ENCODE data around the gene USH1C. TPM values are rescaled to one million over a fixed set of nuclear protein-coding genes. Genes with fewer than 3 reads are reported as not detected.

The USH1C gene
- total RNA-seq, 2 experiments from 2014 or later, result not detected

- POLR2A ChIA-PET, result no interaction called here
- no peaks in the 10 kb centered on the region for H3K9me3 Mint-ChIP-seq
- intact Hi-C loops (cut with micrococcal nuclease), result no loop called here
- peaks cover 6% of the 10 kb centered on the region for H3K27me3 Mint-ChIP-seq
- no peaks in the 10 kb centered on the region for H3K36me3 Mint-ChIP-seq
- H3K27ac Mint-ChIP-seq, result no peak overlapping the region
- CTCF ChIA-PET, result interaction anchor here (0.8 kb wide), 1 partner anchor 29 kb away, joined by 3 read pairs; no protein-coding TSS in a partner anchor
- DNase-seq, result no peak
- H3K4me3 Mint-ChIP-seq, result no peak overlapping the region
- H3K4me1 Mint-ChIP-seq (ENCODE audit: low read depth), result no peaks in the 10 kb centered on the region
These were observed 76.1 kb downstream of the USH1C start for GRCh38 chr11:17468122-17468521.

- ChIA-PET CTCF (no interaction called here), POLR2A (no interaction called here)
- H3K27ac Mint-ChIP-seq, result no peak overlapping the region
- DNase-seq, result no peak
- no peaks in the 10 kb centered on the region for H3K9me3 Mint-ChIP-seq
- H3K4me3 Mint-ChIP-seq, result no peak overlapping the region
- no peaks in the 10 kb centered on the region for H3K4me1 Mint-ChIP-seq (ENCODE audit: low read depth)
- H3K27me3 Mint-ChIP-seq, result no peaks in the 10 kb centered on the region
- intact Hi-C loops (cut with micrococcal nuclease), result no loop called here
- no peaks in the 10 kb centered on the region for H3K36me3 Mint-ChIP-seq
These were observed 80.6 kb downstream of the USH1C start for GRCh38 chr11:17463546-17464174.

GRCh38 chr11:17462940-17463339, 81.3 kb downstream of the USH1C start:
- CTCF ChIA-PET, result no interaction called here
- H3K27me3 Mint-ChIP-seq, result no peaks in the 10 kb centered on the region
- POLR2A ChIA-PET, result no interaction called here

GRCh38 chr11:17460406-17460805, 83.8 kb downstream of the USH1C start:
- Mint-ChIP-seq H3K4me1 (ENCODE audit: low read depth) (no peaks in the 10 kb centered on the region), H3K36me3 (no peaks in the 10 kb centered on the region), H3K4me3 (no peak overlapping the region), H3K27me3 (no peaks in the 10 kb centered on the region), H3K27ac (no peak overlapping the region), H3K9me3 (no peaks in the 10 kb centered on the region)
- no peak for DNase-seq
- intact Hi-C loops (cut with micrococcal nuclease), result no loop called here
- CTCF ChIA-PET, result no interaction called here
- POLR2A ChIA-PET, result no interaction called here

More at GRCh38 chr11:17462940-17463339, 81.3 kb downstream of the USH1C start:
- Mint-ChIP-seq H3K36me3 (no peaks in the 10 kb centered on the region), H3K4me1 (ENCODE audit: low read depth) (no peaks in the 10 kb centered on the region), H3K4me3 (no peak overlapping the region), H3K27ac (no peak overlapping the region), H3K9me3 (no peaks in the 10 kb centered on the region)
- intact Hi-C loops (cut with micrococcal nuclease), result no loop called here
- DNase-seq, result no peak

GRCh38 chr11:17459236-17459896, 84.8 kb downstream of the USH1C start:
- intact Hi-C loops (cut with micrococcal nuclease), result no loop called here
- H3K9me3 Mint-ChIP-seq, result no peaks in the 10 kb centered on the region
- no peak for DNase-seq
- H3K27ac Mint-ChIP-seq, result no peak overlapping the region
- H3K4me3 Mint-ChIP-seq, result no peak overlapping the region
- ChIA-PET CTCF (no interaction called here), POLR2A (no interaction called here)
- H3K27me3 Mint-ChIP-seq, result no peaks in the 10 kb centered on the region
- H3K4me1 Mint-ChIP-seq (ENCODE audit: low read depth), result no peaks in the 10 kb centered on the region
- H3K36me3 Mint-ChIP-seq, result no peaks in the 10 kb centered on the region

GRCh38 chr11:17458268-17458667, 85.9 kb downstream of the USH1C start:
- CTCF ChIA-PET, result no interaction called here
- intact Hi-C loops (cut with micrococcal nuclease), result no loop called here
- Mint-ChIP-seq H3K9me3 (no peaks in the 10 kb centered on the region), H3K4me3 (no peak overlapping the region), H3K4me1 (ENCODE audit: low read depth) (no peaks in the 10 kb centered on the region), H3K36me3 (no peaks in the 10 kb centered on the region), H3K27me3 (no peaks in the 10 kb centered on the region), H3K27ac (no peak overlapping the region)
- DNase-seq, result no peak
- POLR2A ChIA-PET, result no interaction called here

GRCh38 chr11:17457396-17458173, 86.6 kb downstream of the USH1C start:
- no peaks in the 10 kb centered on the region for H3K36me3 Mint-ChIP-seq
- H3K27ac Mint-ChIP-seq, result no peak overlapping the region
- no peak overlapping the region for H3K4me3 Mint-ChIP-seq
- peaks cover 1% of the 10 kb centered on the region for H3K27me3 Mint-ChIP-seq
- intact Hi-C loops (cut with micrococcal nuclease), result no loop called here
- DNase-seq, result no peak
- no peaks in the 10 kb centered on the region for H3K9me3 Mint-ChIP-seq
- ChIA-PET POLR2A (no interaction called here), CTCF (interaction anchor here (0.9 kb wide), 1 partner anchor 74 kb away, joined by 4 read pairs; no protein-coding TSS in a partner anchor)
- H3K4me1 Mint-ChIP-seq (ENCODE audit: low read depth), result no peaks in the 10 kb centered on the region

GRCh38 chr11:17452668-17453067, 91.5 kb downstream of the USH1C start:
- Mint-ChIP-seq H3K36me3 (no peaks in the 10 kb centered on the region), H3K27ac (no peak overlapping the region), H3K4me3 (no peak overlapping the region), H3K9me3 (no peaks in the 10 kb centered on the region), H3K27me3 (peaks cover 9% of the 10 kb centered on the region), H3K4me1 (ENCODE audit: low read depth) (no peaks in the 10 kb centered on the region)
- ChIA-PET CTCF (no interaction called here), POLR2A (no interaction called here)
- DNase-seq, result no peak
- intact Hi-C loops (cut with micrococcal nuclease), result no loop called here

GRCh38 chr11:17449158-17449557, 95.1 kb downstream of the USH1C start:
- ChIA-PET POLR2A (no interaction called here), CTCF (no interaction called here)
- Mint-ChIP-seq H3K9me3 (no peaks in the 10 kb centered on the region), H3K36me3 (no peaks in the 10 kb centered on the region), H3K27ac (no peak overlapping the region), H3K27me3 (peaks cover 9% of the 10 kb centered on the region), H3K4me1 (ENCODE audit: low read depth) (no peaks in the 10 kb centered on the region), H3K4me3 (no peak overlapping the region)
- DNase-seq, result no peak
- intact Hi-C loops (cut with micrococcal nuclease), result no loop called here

GRCh38 chr11:17446482-17446881, 97.7 kb downstream of the USH1C start:
- Mint-ChIP-seq H3K27ac (no peak overlapping the region), H3K36me3 (no peaks in the 10 kb centered on the region), H3K4me1 (ENCODE audit: low read depth) (no peaks in the 10 kb centered on the region), H3K4me3 (no peak overlapping the region), H3K27me3 (peaks cover 5% of the 10 kb centered on the region), H3K9me3 (no peaks in the 10 kb centered on the region)
- CTCF ChIA-PET, result no interaction called here
- POLR2A ChIA-PET, result no interaction called here
- DNase-seq, result no peak
- intact Hi-C loops (cut with micrococcal nuclease), result no loop called here

GRCh38 chr11:17445240-17445795, 98.9 kb downstream of the USH1C start:
- H3K9me3 Mint-ChIP-seq, result peaks cover 3% of the 10 kb centered on the region
- POLR2A ChIA-PET, result no interaction called here
- CTCF ChIA-PET, result no interaction called here
- H3K27ac Mint-ChIP-seq, result no peak overlapping the region
- intact Hi-C loops (cut with micrococcal nuclease), result no loop called here
- H3K27me3 Mint-ChIP-seq, result peaks cover 3% of the 10 kb centered on the region
- no peaks in the 10 kb centered on the region for H3K36me3 Mint-ChIP-seq
- DNase-seq, result no peak
- H3K4me1 Mint-ChIP-seq (ENCODE audit: low read depth), result no peaks in the 10 kb centered on the region
- no peak overlapping the region for H3K4me3 Mint-ChIP-seq

- Mint-ChIP-seq H3K27me3 (peaks cover 3% of the 10 kb centered on the region), H3K4me3 (no peak overlapping the region), H3K9me3 (peaks cover 3% of the 10 kb centered on the region), H3K27ac (no peak overlapping the region), H3K4me1 (ENCODE audit: low read depth) (peaks cover 6% of the 10 kb centered on the region), H3K36me3 (no peaks in the 10 kb centered on the region)
- intact Hi-C loops (cut with micrococcal nuclease), result no loop called here
- ChIA-PET CTCF (no interaction called here), POLR2A (no interaction called here)
- no peak for DNase-seq
These were observed 100.1 kb downstream of the USH1C start for GRCh38 chr11:17443926-17444690.
